Measurements from ENCODE around the gene ZNF592.
A peak's percentile ranks its signal among the peaks of the same experiment; 100 is the strongest.
"Not testable (repeated sequence)": the region's sequence is repeated elsewhere in the genome, so short reads cannot be mapped to it uniquely, and the experiment has no call there.

The ZNF592 gene

GRCh38 chr15:84748274-84749110 is at the start of gene ZNF592:
TSS of gene ZNF592 (plus strand) at chr15:84748592. CDS start at chr15:84782676, 34,084 bp downstream.
- peak; percentile 53 to 79 (median 65) for DNase-seq

- DNase-seq: no peak
Observed at GRCh38 chr15:84699538-84700191, 48.7 kb upstream of the ZNF592 start.

- no peak for DNase-seq
Observed at GRCh38 chr15:84702961-84703482, 45.4 kb upstream of the ZNF592 start.

GRCh38 chr15:84703808-84704207 is 44.6 kb upstream of the ZNF592 start:
- no peak for DNase-seq

- no peak for DNase-seq
Observed at GRCh38 chr15:84714372-84714771, 34.0 kb upstream of the ZNF592 start.

GRCh38 chr15:84714821-84715220 is 33.6 kb upstream of the ZNF592 start:
- DNase-seq: no peak

- peak in 1 of 4 experiments; percentile 42 for DNase-seq
Observed at GRCh38 chr15:84715441-84716035, 32.9 kb upstream of the ZNF592 start.

- DNase-seq: peak; percentile 83 to 92 (median 86)
Observed at GRCh38 chr15:84716036-84716732, 32.2 kb upstream of the ZNF592 start, which contains the start of gene SEC11A. TSS of gene SEC11A (minus strand) at chr15:84716139. CDS start at chr15:84716075, 64 bp downstream.

GRCh38 chr15:84721371-84721770 is 27.0 kb upstream of the ZNF592 start:
- peak in 1 of 4 experiments; percentile 6 for DNase-seq

GRCh38 chr15:84722628-84723027 is 25.8 kb upstream of the ZNF592 start:
- no peak for DNase-seq

GRCh38 chr15:84725001-84725491 is 23.3 kb upstream of the ZNF592 start:
- peak in 1 of 4 experiments; percentile 8 for DNase-seq

GRCh38 chr15:84727429-84727828 is 21.0 kb upstream of the ZNF592 start:
- DNase-seq: no peak

- DNase-seq: no peak
Observed at GRCh38 chr15:84731774-84732173, 16.6 kb upstream of the ZNF592 start.

- DNase-seq: peak; percentile 14 to 59 (median 41)
Observed at GRCh38 chr15:84734794-84735479, 13.5 kb upstream of the ZNF592 start.

GRCh38 chr15:84735480-84736061 is 12.8 kb upstream of the ZNF592 start:
- not testable (repeated sequence) for DNase-seq

GRCh38 chr15:84736375-84736774 is 12.0 kb upstream of the ZNF592 start:
- peak; percentile 18 to 51 (median 34) for DNase-seq

- DNase-seq: no peak
Observed at GRCh38 chr15:84737005-84737404, 11.4 kb upstream of the ZNF592 start.

- DNase-seq: no peak
Observed at GRCh38 chr15:84740691-84741090, 7.7 kb upstream of the ZNF592 start.

GRCh38 chr15:84741121-84741520 is 7.3 kb upstream of the ZNF592 start:
- no peak for DNase-seq

GRCh38 chr15:84747416-84748273 is 747 bp upstream of the ZNF592 start:
- DNase-seq: peak; percentile 48 to 65 (median 54)

Measured in activated CD4-positive, CD25-positive, alpha-beta regulatory T cell (primary cell).